ENCODE measurements around the gene BAG3. TPM values are rescaled to one million over a fixed set of nuclear protein-coding genes. Genes with fewer than 3 reads are reported as not detected.
"Not testable (repeated sequence)": the region's sequence is repeated elsewhere in the genome, so short reads cannot be mapped to it uniquely, and the experiment has no call there.

BAG3 gene
- total RNA-seq, 1 donor from 2014 or later: 59.7 TPM

DNA sequence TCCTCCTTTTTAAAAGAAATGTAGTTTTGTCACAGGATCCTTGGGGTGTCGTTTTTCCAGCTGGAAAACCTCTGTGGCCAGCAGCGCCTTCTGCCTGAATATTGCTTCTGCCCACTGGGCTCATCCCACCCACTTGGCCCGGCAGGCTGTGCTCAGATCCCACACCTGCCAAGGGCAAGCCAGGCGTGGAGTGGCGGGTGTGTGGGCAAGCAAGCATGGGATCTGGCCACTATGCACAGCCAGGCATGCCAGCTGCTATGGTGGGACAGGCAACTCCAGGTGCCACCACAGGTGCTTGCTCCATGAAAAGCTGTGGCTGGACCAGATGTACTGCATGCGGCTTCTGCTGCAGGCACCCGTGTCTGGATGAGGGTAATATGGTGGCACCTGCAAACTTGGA lies 43.4 kb downstream of the BAG3 start:
- ATAC-seq: no peak

DNA sequence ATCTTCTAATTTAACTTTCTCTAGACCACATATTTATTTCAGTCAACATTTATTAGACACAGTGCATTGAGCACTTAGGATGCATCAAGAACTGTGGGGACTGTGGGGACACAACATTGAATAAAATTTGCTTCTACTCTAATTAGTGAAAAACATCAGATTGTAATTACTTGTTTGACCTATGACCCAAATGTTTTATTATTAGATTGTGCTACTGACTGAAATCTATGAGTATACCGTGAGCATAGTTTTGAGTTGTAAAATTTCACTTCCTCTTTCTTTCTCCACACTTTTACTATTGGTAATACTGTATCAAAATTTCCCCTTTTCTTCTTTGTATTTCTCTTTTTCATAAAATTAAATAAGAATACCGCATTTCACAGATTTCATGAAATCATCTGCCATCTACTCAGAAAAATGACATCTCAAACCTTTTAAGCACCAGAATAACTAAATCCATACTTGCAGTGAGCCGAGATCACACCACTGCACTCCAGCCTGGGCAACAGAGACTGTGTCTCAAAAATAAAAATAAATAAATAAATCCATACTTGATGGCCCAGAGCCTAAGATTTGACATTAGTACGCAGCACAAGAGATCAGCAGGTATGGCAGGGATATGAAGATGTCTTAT lies 49.3 kb downstream of the BAG3 start:
- no peak for ATAC-seq

DNA sequence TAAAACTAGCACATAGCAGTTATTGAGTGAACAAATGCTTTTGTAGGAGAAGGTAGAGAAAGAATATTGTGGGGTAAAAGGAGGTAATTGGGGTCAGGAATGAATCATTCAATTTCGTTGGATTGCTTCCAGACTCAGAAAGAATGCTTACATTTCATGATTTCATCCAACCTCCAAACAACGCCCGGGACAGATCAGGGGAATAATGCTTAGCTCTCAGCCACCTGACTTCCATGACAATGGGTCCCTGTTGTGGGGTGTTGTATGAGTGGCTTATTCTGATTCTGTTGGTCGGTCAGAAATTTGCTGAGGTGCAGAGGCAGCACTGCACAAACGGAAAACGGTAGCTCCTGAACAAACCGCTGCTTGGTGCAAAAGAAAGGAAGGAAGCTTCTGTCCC lies 50.7 kb downstream of the BAG3 start:
- ATAC-seq: no peak

DNA sequence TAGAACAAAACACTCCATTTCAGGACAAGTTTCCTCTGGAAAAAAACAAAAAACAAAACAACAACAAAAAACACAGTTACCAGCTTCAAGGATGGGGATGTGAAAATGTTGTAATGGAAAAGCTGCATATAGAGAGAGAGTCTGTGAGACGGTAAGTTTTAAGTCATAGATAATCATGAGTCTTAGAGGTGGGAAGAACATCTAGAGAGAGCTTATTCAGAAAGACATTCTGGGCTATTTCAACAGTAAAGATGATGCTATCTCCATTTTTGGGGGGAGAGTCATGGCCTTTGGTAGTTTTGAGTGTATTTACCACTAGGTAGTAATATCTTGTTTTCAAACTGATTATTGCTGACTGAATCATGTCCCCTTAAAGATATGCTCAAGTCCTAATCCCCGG lies 51.4 kb downstream of the BAG3 start:
- ATAC-seq: no peak

DNA sequence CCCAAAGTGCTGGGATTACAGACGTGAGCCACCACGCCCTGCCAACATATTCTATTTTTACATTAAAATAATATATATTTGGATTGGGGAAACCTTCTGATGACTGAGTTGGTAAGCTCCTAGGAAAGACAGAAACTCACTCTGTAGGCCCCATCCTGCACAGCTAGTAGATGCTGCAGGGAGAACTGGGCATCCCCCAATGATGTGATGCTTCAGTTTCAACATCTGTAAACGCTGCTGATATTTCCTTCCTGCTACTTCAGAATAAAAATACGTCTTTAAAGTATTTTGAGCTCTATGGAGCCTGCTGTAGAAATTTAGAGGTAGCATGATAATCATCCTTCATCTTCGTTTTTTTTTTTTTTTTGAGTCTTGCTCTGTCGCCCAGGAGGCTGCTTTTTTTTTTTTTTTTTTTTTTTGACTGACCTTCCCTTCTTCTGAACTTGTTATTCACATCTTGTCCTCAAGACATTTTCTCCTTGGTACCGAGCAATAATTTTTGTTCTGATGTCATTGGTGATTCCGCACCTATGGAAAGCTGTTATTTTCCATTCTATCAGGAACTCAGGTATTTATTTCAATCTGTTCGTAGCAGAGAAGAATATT lies 52.8 kb downstream of the BAG3 start:
- ATAC-seq: no peak

DNA sequence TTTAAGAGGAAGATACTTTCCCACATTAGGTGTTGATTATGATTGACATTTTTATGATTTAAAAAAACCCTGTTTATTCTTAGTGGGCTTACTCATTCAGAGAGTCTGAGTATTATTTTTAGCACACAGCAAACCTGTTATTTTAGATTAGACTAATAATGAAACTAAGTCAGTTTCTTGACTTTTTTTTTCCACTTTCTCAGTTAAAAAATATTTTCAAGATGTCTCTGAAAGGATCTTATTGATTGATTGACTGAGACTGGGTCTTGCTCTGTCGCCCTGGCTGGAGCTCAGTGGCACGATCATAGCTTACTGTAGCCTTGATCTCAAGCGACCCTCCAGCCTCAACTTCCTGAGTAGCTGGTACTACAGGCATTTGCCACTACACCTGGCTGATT lies 54.3 kb downstream of the BAG3 start:
- ATAC-seq: no peak

DNA sequence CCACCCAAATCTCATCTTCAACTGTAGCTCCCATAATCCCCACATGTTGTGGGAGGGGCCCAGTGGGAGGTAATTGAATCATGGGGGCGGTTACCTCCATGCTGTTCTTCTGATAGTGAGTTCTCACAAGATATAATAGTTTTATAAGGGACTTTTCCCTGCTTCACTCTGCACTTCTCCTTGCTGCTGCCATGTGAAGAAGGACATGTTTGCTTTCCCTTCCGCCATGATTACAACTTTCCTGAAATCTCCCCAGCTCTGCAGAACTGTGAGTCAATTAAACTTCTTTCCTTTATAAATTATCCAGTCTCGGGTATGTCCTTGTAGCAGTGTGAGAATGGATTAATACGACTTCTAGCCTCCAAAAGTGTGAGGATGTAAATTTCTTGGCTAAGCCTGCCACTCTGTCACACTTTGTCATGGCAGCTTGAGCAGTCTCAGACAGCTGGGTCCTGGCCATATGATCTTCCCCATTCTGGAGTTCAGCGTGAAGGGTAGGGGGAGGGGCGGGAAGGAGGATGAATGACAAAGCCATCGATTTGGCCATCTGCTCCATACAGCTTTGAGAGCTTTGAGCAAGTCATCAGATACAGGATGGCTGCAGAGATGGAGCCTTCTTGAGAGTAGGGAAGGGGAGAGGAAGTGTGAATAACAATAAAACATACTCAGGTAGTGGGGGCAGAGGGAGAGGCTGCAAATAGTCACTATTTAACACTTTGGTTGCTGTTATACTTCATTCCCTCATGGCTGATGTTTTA lies 55.5 kb downstream of the BAG3 start:
- ATAC-seq: no peak

DNA sequence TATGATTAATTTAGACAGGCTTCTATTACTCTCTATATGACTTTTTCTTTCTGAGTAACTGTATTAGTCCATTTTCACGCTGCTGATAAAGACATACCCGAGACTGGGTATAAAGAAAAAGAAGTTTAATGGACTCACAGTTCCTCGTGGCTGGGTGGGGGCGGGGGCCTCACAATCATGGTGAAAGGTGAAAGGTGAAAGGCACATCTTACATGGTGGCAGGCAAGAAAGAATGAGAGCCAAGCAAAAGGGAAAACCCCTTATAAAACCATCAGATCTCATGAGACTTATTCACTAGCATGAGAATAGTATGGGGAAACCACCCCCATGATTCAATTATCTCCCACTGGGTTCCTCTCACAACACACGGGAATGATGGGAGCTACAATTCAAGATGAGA lies 56.2 kb downstream of the BAG3 start:
- not testable (repeated sequence) for ATAC-seq

DNA sequence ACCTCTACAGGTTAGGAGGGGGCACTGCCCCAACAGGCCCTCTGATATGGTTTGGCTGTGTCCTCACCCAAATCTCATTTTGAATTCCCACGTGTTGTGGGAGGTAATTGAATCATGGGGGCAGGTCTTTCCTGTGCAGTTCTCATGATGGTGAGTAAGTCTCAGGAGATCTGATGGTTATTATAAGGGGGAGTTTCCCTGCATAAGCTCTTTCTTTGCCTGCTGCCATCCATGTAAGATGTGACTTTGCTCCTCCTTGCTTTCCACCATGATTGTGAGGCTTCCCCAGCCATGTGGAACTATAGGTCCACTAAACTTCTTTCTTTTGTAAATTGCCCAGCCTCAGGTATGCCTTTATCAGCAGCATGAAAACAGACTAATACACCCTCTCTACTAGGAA lies 59.8 kb downstream of the BAG3 start:
- ATAC-seq: not testable (repeated sequence)

DNA sequence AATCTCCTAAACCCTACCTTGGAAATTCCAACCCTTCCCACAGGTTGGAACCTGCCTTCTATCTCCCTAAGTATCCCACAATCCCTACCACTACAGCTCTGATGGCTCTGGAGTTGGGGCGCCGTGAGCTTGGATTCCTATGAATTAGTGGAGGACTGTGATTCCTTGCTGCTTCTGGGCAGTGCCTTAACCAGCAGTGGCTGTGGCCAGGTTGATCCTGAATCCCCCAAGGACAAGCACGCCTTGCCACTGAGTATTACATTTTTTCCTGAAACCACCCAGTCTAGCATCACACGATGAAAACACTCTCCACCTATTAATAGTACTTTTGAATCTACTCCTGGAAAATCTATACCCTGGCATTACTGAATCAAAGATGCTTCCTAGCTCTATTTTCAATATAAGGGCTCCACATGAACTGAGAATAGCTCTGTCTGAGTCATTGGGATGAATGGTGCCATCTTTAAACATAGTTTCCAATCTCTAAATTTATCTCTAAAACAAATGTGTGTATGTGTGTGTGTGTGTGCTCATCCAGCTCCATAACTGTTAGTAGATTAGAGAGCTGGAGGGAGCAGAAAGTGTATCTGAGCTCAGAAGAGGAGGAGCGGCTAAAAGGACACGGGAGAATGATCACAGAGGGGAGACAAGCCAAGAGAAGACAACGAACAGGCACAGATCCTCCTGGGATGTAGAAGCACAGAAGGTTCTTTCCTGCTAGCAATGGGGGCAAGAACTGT lies 62.7 kb downstream of the BAG3 start:
- ATAC-seq: no peak

DNA sequence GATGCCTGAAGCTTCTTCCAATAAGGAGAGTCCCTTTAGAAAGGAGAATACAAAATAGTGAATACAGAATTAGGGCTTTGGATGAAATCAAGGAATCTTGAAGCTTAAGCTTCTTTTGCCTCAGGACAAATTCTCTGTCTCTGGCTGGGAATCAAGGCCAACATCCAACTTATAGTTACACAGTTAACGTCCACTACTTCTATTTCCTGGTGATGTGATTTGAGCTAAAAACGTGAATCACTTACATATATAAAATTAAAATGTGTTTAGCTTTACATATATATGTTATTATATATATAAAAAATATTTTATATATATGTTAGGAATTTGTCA lies 63.3 kb downstream of the BAG3 start:
- no peak for ATAC-seq

DNA sequence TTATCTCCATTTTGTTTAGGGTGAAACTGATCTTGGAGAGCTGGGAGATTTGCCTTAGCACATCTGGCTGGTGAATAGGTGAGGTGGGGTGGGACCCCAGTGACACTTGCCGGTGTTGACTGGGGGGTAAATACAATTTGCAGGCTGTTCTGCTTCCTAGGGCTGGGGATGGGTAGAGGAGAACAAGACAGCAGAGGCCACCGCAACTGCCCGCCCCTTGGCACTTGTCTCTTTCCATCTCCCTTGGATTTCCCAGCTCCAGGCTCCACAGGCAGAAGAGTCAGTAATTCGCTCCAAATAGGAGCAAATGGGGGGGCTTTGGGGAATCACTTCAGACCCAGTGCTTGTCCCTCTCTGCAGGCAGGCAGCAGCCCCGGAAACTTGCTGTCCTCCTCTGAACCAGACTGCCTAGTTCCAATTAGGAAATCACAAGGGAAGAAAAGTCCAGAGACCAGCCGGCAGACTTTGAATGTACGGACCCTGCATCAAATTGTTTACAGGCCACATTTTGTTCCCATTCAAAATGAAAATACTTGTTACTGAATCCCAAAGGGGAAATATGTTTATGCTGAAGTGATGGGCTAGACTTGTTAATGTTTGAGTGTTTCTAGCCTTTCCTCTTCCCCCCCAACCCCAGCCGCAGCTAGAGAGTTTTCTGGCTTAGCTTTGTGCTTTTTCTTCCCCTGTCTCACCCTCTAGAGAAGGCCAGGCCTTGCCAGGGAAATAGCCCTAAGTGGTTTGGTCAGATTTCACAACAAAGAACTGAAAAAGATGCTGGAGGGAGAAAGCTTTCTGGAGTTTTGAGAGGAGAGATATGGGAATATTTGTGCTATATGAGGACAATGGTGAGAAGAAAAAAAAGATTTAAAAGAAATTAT lies 64.7 kb downstream of the BAG3 start:
- ATAC-seq: no peak

DNA sequence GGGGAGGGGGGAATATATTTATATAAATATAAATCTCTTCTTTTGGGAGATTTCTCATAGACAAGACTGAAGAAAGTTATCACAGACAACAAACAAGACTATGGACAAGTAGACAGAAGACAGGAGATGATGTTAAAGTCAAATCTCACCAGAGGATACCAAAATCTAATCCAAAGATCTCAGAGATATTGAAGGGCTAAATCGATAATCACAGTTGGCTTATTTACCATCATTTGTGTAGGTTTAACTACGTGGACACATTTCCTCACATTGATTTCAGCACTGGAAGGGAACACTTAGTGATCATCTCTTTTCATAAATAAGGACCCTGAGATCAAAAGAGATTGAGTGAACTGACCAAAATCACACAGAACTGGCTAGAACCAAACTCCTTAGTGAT lies 72.0 kb downstream of the BAG3 start:
- no peak for ATAC-seq

DNA sequence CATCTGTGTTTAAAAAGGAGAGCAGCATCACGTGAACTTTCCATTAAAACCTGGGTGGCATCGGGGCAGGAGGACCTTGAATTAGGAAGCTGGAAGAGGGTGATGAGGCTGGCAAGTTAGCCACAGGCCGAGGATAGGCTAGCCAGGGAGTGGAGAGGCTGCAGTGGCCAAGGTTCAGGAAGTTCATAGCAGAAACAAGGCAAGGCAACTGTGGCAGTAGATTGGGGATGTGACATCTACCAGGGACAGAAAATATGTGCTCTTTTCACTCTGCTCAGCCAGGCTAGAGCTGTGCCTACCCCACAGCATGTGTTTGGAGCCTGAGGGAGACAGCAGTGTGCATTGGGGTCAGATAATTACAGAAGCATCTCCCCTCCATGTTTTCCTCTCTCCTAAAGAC lies 72.4 kb downstream of the BAG3 start:
- no peak for ATAC-seq

DNA sequence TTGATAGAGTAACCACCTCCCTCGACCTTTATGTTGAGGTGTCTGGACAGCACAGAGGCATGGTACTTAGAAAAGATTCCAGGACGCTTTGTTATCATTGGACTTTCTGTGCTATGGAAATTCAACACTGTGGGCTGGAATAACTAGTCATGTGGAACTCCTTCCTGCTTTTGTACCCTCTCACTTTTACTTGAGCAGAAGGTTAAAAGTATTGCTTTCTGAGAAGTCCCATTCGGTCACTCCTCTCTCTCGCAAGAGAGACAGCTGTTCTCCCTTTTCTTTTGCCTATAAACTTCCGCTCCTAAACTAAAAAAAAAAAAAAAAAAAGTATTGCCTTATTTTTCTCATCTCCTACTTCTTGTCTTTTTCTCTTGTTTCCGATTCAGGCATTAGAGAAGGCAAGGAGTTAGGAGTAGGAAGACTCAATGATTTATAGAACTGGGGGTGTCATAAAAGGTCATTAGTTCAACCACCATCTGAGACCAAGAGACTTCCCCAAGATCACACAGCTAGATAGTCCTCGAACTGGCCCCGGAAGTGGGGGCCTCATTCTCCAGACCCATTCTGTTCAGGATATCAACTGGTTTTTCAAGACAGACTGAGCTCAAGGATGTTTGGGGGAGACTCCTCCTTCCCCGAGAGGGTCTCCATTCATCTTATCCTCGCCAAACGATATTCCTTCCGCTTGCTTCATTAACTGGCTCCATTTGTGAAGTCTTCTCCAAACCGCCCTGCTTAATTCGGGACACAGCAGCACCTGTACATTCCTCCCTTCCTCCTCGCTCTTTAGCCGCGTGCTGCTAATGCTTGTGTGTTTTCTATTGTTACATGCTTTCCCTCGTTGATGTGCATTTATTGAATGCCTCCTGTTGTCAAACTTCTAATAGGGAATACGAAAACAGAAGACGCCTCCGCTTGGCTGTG lies 73.7 kb downstream of the BAG3 start:
- ATAC-seq: no peak

DNA sequence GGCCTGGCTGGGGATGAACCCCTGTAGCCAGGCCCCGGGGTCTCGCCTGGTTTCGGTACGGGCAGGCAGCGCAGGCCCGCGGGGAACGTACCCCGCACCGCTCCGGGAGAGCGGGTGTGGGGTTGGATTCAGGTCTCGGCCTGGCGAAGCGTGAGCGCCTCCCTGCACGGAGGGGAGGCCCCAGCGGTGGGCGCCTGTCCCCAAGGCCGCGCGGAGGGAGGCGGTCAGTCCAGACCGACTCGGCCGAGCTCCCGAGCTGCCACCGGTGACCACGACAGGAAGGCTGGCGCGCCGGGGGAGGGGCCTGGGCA lies 74.3 kb downstream of the BAG3 start:
- ATAC-seq: no peak

DNA sequence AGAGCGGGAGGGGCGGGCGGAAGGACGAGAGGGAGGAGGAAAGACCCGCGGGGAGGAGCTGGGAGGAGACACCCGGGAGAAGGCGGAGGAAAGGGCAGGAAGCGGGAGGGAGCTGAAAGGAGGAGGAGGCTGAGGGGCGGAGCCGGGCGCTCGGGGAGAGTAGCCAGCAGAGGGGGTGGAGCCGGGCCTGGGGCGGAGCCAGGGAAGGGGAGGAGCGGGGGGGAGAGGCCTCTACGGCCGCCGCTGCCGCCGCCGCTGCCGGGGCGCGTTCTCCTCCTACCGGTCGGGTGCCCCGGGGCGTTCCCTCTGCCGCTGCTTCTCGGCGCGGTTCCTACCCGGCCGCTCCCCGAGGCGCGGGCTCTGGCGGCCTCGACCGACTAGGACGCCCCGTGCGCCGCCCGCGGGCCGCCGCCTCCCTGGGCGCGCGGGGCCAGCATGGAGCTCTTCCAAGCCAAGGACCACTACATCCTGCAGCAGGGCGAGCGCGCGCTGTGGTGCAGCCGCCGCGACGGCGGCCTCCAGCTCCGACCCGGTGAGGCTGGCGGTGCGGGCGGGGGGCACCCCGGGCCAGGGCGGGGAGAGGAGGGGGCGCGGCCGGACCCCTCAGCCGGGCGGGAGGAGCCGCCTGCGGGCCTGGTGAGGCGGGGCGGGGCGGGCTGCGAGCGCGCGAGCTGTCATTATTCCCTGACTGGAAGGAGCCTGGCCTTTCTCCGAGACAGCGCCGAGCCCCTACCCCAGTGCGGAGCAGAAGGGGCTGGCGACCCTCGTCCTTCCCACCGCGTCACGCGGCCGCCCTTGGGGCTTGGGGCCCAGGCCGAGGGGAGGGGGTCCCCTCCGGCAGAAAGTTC lies 74.9 kb downstream of the BAG3 start, which contains the start of gene INPP5F:
Gene INPP5F (plus strand): TSS at position 223 of the 848 bp plus-strand sequence. CDS start 213 bp downstream, at position 436.
- peak; percentile 100 for ATAC-seq

DNA sequence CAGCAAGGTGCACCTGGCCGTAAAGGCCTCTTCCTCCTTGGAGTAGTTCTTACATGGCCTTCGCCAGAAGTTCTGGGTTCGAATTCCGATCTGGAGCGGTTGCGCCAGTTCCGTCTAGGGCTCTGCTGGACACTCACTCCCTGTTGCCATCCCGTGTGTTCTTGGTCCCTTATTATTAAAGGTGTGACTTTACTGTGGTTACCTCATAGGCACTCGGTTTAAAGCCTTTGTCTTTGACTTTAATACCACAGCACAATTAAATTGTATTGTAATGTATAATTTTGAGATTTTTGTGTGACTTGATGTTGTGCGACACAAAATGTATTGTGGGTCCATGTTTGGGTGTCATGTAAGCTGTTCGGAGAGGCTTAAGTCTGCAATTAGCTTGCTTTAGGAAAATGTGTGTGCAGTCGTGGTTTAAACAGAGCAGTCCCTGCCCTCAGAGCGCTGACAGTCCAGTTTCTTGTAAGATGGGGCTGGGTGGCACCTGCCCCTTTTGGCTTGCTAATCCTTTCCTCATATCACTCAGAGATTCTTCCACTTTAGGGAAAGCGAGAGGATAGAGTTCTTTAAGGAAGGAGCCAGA lies 75.6 kb downstream of the BAG3 start:
- ATAC-seq: no peak

All from esophagus mucosa (tissue), 1 donor.